ENCODE results near the gene KLHL22. TPM values are rescaled to one million over a fixed set of nuclear protein-coding genes. Genes with fewer than 3 reads are reported as not detected.
"Not testable (repeated sequence)": the region's sequence is repeated elsewhere in the genome, so short reads cannot be mapped to it uniquely, and the experiment has no call there.

The KLHL22 gene
- polyA plus RNA-seq, 1 donor: 36.5 TPM

GRCh38 chr22:20466659-20467379, 28.8 kb downstream of the KLHL22 start:
- no peak for DNase-seq

GRCh38 chr22:20465759-20466077, 29.9 kb downstream of the KLHL22 start:
- no peak for DNase-seq

- no peak for DNase-seq
Observed at GRCh38 chr22:20464912-20465758, 30.5 kb downstream of the KLHL22 start.

GRCh38 chr22:20464096-20464614, 31.4 kb downstream of the KLHL22 start:
- no peak for DNase-seq

- DNase-seq: no peak
Observed at GRCh38 chr22:20463324-20464095, 32.1 kb downstream of the KLHL22 start.

GRCh38 chr22:20459862-20460261, 35.7 kb downstream of the KLHL22 start:
- no peak for DNase-seq

- no peak for DNase-seq
Observed at GRCh38 chr22:20459152-20459542, 36.4 kb downstream of the KLHL22 start.

GRCh38 chr22:20458530-20459151, 37.0 kb downstream of the KLHL22 start:
- no peak for DNase-seq

- DNase-seq: no peak
Observed at GRCh38 chr22:20457506-20458240, 37.9 kb downstream of the KLHL22 start.

- no peak for DNase-seq
Observed at GRCh38 chr22:20456722-20457076, 38.9 kb downstream of the KLHL22 start.

- DNase-seq: peak; percentile 87
Observed at GRCh38 chr22:20456064-20456721, 39.4 kb downstream of the KLHL22 start.

GRCh38 chr22:20455709-20456063, 39.9 kb downstream of the KLHL22 start:
- no peak for DNase-seq

- no peak for DNase-seq
Observed at GRCh38 chr22:20453222-20453621, 42.4 kb downstream of the KLHL22 start.

GRCh38 chr22:20451920-20452319, 43.7 kb downstream of the KLHL22 start:
- no peak for DNase-seq

GRCh38 chr22:20451129-20451778, 44.3 kb downstream of the KLHL22 start:
- not testable (repeated sequence) for DNase-seq

- DNase-seq: no peak
Observed at GRCh38 chr22:20450551-20450906, 45.1 kb downstream of the KLHL22 start.

- no peak for DNase-seq
Observed at GRCh38 chr22:20449819-20450550, 45.6 kb downstream of the KLHL22 start.

- no peak for DNase-seq
Observed at GRCh38 chr22:20448630-20449029, 47.0 kb downstream of the KLHL22 start.

GRCh38 chr22:20446383-20446970, 49.1 kb downstream of the KLHL22 start:
- DNase-seq: no peak

- DNase-seq: no peak
Observed at GRCh38 chr22:20444325-20444724, 51.3 kb downstream of the KLHL22 start.
